Panc1 (cell line): ENCODE results near the gene TEDC1. TPM values are rescaled to one million over a fixed set of nuclear protein-coding genes. Genes with fewer than 3 reads are reported as not detected.

Experiments
- ATAC-seq: fragments of 200-7000 bp; cut with Tn5 transposase; 2 replicates; pipeline ENCODE4 v1.9.1; 2020; ENCODE audit warnings: mild to moderate bottlenecking, moderate library complexity
- BruUV-seq: library from RNA; stranded (reverse); fragments of 400-500 nt; replicated peaks from 2 replicates; lab custom pipeline; 2021; lab: Mats Ljungman, UMichigan
- CTCF ChIA-PET: fragments of 300-600 bp; sonication (Branson Sonifier 250); formaldehyde crosslinking; loops from one replicate; lab custom pipeline; 2022; ENCODE audit warnings: antibody characterized with exemption; lab: Charles Lee
- POLR2A ChIA-PET: fragments of 300-600 bp; sonication (Branson Sonifier 250); formaldehyde crosslinking; loops from one replicate; lab custom pipeline; 2022; ENCODE audit warnings: antibody characterized with exemption; lab: Charles Lee
- DNase-seq: peaks from one replicate; pipeline ENCODE4 v3.0.0-alpha.2; 2010; ENCODE audit warnings: low read depth, low spot score
- H3K27ac ChIP-seq: 2 replicates; pipeline ENCODE4 v1.5.1; 2011; ENCODE audit warnings: mild to moderate bottlenecking, low read length, inconsistent platforms
- H3K27me3 ChIP-seq: fragments of 200-500 bp; sonication (Bioruptor generic); 2 replicates; pipeline ENCODE4 v1.6.0; 2014; ENCODE audit warnings: low read length, inconsistent platforms; ENCODE audit not compliant: control insufficient read depth, insufficient read depth
- H3K36me3 ChIP-seq: fragments of 200-500 bp; sonication (Bioruptor generic); 2 replicates; pipeline ENCODE4 v1.5.1; 2014; ENCODE audit warnings: inconsistent platforms, mild to moderate bottlenecking, low read length, moderate library complexity; ENCODE audit not compliant: control insufficient read depth, insufficient read depth
- H3K4me1 ChIP-seq: 2 replicates; pipeline ENCODE4 v1.5.1; 2011; ENCODE audit warnings: inconsistent platforms, mild to moderate bottlenecking, low read length, moderate library complexity; ENCODE audit not compliant: control insufficient read depth, insufficient read depth
- H3K4me3 ChIP-seq, 2 experiments: 2 replicates each; pipeline ENCODE4 v1.5.1; 2011 to 2012; ENCODE audit warnings: low read depth in 2 of 2, low read length in 2 of 2, mild to moderate bottlenecking in 2 of 2, inconsistent platforms in 1 of 2, moderate library complexity in 1 of 2
- H3K9me3 ChIP-seq: fragments of 200-500 bp; sonication (Bioruptor generic); 2 replicates; pipeline ENCODE4 v1.5.1; 2014; ENCODE audit warnings: low read depth, mild to moderate bottlenecking, inconsistent platforms, low read length, moderate library complexity; ENCODE audit not compliant: control insufficient read depth, insufficient read depth
- POLR2AphosphoS5 ChIP-seq: IDR thresholded peaks from 2 replicates; pipeline ENCODE4 v1.6.1; 2012; ENCODE audit warnings: mild to moderate bottlenecking, low read depth, low read length, moderate library complexity
- REST ChIP-seq, 2 experiments: IDR thresholded peaks; 2 replicates each; pipeline ENCODE4 v1.6.1; 2011 to 2012; ENCODE audit warnings: low read depth in 2 of 2, control low read depth in 1 of 2, low read length in 1 of 2, mild to moderate bottlenecking in 1 of 2, moderate library complexity in 1 of 2; ENCODE audit not compliant: insufficient read depth in 1 of 2
- SIN3A ChIP-seq: IDR thresholded peaks from 2 replicates; pipeline ENCODE4 v1.6.1; 2012; ENCODE audit warnings: low read depth, mild to moderate bottlenecking, low read length, moderate library complexity, borderline replicate concordance; ENCODE audit not compliant: insufficient read depth
- TCF7L2 ChIP-seq: IDR thresholded peaks from 2 replicates; pipeline ENCODE4 v1.6.1; 2011; ENCODE audit warnings: mild to moderate bottlenecking, low read depth, low read length, inconsistent platforms
- in situ Hi-C: cut with HindIII; loops from 2 replicates; pipeline ENCODE4 v1.10.0; 2016; ENCODE audit warnings: low sequenced_read_pairs, low pct_unique_long_range_greater_than_20kb
- intact Hi-C: fragments of 100-400 bp; cut with micrococcal nuclease; formaldehyde crosslinking; loops from one replicate; pipeline ENCODE4 v1.10.0; 2022; ENCODE audit not compliant: unreplicated experiment
- total RNA-seq: library from RNA; stranded (reverse); gene quantifications from one replicate; pipeline ENCODE4 v1.2.1, GENCODE V29; 2021; ENCODE audit not compliant: unreplicated experiment
- TF ChIP-seq, protein P1 (sequence below): fragments of 450-650 bp; IDR thresholded peaks from 2 replicates; pipeline ENCODE4 v1.5.1; 2017; ENCODE audit warnings: mild to moderate bottlenecking

TEDC1 gene
- total RNA-seq, 1 experiment from 2014 or later = 47.8 TPM

- POLR2A ChIA-PET = no interaction called here
- ATAC-seq (no peak), DNase-seq (no peak)
- intact Hi-C loops (loop anchor here (10.0 kb wide), 1 partner anchor 113 kb away; no protein-coding TSS in a partner anchor), in situ Hi-C loops (no loop called here)
- H3K36me3 ChIP-seq = no peaks in the 10 kb centered on the region; the same call in 1 of the 2 replicates
- no peaks in the 10 kb centered on the region for H3K27me3 ChIP-seq
- TF ChIP-seq, protein P1, sequence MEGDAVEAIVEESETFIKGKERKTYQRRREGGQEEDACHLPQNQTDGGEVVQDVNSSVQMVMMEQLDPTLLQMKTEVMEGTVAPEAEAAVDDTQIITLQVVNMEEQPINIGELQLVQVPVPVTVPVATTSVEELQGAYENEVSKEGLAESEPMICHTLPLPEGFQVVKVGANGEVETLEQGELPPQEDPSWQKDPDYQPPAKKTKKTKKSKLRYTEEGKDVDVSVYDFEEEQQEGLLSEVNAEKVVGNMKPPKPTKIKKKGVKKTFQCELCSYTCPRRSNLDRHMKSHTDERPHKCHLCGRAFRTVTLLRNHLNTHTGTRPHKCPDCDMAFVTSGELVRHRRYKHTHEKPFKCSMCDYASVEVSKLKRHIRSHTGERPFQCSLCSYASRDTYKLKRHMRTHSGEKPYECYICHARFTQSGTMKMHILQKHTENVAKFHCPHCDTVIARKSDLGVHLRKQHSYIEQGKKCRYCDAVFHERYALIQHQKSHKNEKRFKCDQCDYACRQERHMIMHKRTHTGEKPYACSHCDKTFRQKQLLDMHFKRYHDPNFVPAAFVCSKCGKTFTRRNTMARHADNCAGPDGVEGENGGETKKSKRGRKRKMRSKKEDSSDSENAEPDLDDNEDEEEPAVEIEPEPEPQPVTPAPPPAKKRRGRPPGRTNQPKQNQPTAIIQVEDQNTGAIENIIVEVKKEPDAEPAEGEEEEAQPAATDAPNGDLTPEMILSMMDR = peak; percentile 24
- no peak for TF ChIP-seq SIN3A
- TSS peak; percentile 71 for BruUV-seq
- CTCF ChIA-PET = interaction anchor here (1.7 kb wide), 1 partner anchor 7 kb away, joined by 18 read pairs; no protein-coding TSS in a partner anchor
- no peaks in the 10 kb centered on the region for H3K9me3 ChIP-seq
- peaks cover 31% of the 10 kb centered on the region for H3K4me1 ChIP-seq
- peak overlapping the region; percentile 58 to 67 for H3K4me3 ChIP-seq
- peak overlapping the region; percentile 81 for H3K27ac ChIP-seq
Measured at GRCh38 chr14:105487986-105488777, 2.9 kb upstream of the TEDC1 start.

DNA sequence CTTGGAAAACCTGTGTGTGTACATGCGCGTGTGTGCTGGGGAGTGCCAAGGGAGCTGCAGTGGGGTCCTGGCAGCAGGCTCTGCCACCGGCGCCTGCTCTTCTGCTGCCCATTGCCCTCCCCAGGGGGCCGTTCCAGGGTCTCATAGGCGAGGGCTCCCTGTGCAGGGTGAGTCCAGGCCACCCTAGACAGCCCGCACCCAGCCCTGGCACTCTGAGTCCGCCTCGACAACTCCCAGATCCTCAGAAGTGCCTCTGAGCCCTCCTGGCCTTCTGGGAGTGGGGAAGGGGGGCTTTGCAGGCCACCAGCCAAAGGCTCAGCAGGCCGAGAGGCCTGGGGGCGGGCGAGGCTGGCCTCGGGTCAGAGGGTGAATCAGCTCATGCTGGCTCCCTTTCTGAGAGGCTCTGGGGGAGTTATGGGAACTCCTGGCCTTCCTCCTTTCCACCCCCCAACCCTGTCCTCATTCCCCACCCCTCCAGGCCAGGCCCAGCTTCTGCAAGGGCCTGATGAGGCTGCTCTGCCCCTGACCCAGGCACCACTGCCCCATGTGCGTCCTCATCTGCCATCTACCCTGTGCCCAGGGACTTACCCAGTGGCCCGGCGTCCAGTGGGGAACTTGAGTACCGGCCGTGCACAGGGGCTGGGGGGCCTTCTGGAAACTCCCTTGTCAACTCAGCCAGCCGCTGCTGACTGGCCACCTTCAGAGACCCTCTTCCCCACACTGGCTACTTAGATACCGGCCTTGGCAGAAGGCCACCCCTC, 2.1 kb upstream of the TEDC1 start:
- Histone ChIP-seq H3K4me1 (peaks cover 27% of the 10 kb centered on the region), H3K27ac (peak overlapping the region; percentile 81), H3K4me3 (peak overlapping the region; percentile 58 to 67), H3K9me3 (no peaks in the 10 kb centered on the region), H3K27me3 (no peaks in the 10 kb centered on the region), H3K36me3 (no peaks in the 10 kb centered on the region; the same call in 1 of the 2 replicates)
- CTCF ChIA-PET = interaction anchor here (0.7 to 1.7 kb wide), 4 partner anchors 8 to 39 kb away, joined by 3 to 18 read pairs (median 3); no protein-coding TSS in a partner anchor
- ATAC-seq (no peak), DNase-seq (no peak)
- BruUV-seq = no TSS peak
- in situ Hi-C loops = no loop called here
- intact Hi-C loops = loop anchor here (10.0 kb wide), 1 partner anchor 114 kb away; no protein-coding TSS in a partner anchor
- TF ChIP-seq, protein P1 = no peak
- TF ChIP-seq REST (IDR thresholded peaks at IDR 0.05; ENCODE audit: insufficient read depth in 1 of 2, low read depth in 2 of 2, low read length in 1 of 2) = no peak
- no peak for TF ChIP-seq TCF7L2
- no peak for TF ChIP-seq POLR2AphosphoS5
- TF ChIP-seq SIN3A = no peak
- POLR2A ChIA-PET = interaction anchor here (0.9 kb wide), 1 partner anchor 18 kb away, joined by 3 read pairs; no protein-coding TSS in a partner anchor
